OCI-LY1 (cell line): ENCODE data around the gene ZNF333.

Experiments used
- CTCF ChIP-seq: fragments of 200-600 bp; sonication (generic), shearing (Covaris generic); IDR thresholded peaks from 2 replicates; pipeline ENCODE4 v1.5.1; 2017; ENCODE audit warnings: mild to moderate bottlenecking, antibody characterized with exemption, low read length, moderate library complexity, mixed read lengths
- EZH2 ChIP-seq: fragments of 200-600 bp; sonication (generic), shearing (Covaris generic); IDR thresholded peaks from 2 replicates; pipeline ENCODE4 v1.8.0; 2017; ENCODE audit warnings: borderline replicate concordance, mixed run types, mild to moderate bottlenecking, antibody characterized with exemption, low read length, moderate library complexity, mixed read lengths

- no peak for TF ChIP-seq CTCF
- TF ChIP-seq EZH2, result no peak
Observed at GRCh38 chr19:14650161-14650560, 39.7 kb upstream of the ZNF333 start.
